NCI-H510A (cell line): Measurements from ENCODE around the gene SKA1.
"Not testable (repeated sequence)": the region's sequence is repeated elsewhere in the genome, so short reads cannot be mapped to it uniquely, and the experiment has no call there.

Source experiments
- DNase-seq: peaks from one replicate; lab custom pipeline; 2025; lab: John Stamatoyannopoulos, UW

SKA1 gene

DNA sequence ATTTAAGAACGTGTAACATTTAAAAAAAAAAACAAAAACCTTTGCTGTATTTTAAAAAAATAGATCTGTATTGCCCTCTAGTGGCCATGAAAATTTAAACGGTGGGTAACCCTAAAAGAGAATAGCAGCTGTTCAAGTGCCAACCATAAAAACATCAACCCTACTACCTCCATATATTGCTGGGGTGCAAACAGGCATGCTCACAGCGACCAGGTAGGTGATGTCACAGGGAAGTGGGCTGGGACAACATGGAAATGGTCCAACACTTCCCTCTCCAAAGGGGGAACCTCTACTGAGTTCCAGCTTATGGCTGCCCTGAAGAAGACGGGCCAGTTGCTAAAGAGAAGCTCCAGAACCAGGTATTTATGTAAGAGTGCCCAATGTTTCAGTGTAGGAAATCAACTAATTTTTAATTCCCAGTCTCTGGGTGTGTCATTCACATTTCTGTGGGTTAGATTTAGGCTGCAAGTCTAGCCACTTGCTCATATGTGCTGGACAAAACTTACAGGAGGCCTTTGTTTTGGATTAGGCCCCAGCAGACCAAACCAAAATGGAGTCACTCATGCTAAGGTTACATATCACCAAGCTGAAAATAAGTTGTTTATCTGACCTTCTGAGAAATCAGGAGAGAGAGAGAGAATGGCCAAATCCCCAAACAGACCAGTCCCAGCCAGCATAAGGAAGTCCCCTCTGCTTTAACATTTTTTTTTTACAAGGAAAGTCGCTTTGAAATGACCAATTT lies 54.5 kb downstream of the SKA1 start:
- DNase-seq, result no peak

GRCh38 chr18:50432915-50433314 lies 58.1 kb downstream of the SKA1 start:
- no peak for DNase-seq

GRCh38 chr18:50436742-50437141 lies 61.9 kb downstream of the SKA1 start:
- DNase-seq, result not testable (repeated sequence)

DNA sequence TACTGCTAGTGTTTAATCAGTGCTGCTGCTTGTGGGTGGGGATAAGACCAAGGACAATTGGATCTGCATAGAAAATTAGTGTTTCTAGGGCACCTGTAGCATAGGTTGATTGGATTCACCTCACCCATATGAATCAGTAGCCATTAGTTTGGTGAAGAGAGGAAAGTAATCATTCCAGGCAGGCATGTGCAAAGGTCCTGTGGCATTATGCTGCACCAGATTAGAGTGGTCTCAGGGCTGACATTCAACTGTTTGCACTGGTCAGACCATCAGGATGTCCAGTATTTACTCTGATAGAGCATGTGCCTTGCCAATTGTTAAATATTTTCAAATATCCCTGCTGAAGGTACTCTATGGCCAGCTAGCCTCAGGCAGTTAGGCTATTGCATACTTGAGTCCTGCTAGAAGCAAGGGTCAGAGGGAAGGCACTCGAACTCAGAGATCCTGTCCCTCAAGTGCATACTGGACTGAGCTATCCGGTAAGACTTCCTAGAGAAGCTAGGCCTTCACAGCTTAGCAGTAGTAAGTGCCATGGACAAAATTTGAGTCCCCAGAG lies 64.7 kb downstream of the SKA1 start:
- DNase-seq, result no peak

GRCh38 chr18:50441016-50441415 lies 66.2 kb downstream of the SKA1 start:
- no peak for DNase-seq

DNA sequence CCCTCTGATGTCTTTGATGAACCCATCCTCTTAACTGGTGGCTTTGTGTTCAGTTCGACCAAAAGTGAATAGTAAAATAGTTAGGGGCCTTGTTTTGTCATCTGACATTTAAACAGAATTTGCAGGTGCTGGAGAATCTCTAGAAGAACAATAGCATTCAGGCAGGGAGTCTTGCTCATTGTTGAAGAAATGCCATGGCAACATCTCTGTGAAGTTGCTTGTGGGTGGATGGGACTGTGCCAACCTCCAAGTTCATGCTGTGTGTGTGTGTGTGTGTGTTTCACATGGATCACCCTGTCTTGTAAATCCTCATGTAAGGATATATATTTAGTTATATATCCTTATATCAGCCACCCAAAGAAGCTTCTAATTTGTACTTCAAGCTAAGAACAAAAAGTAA lies 66.7 kb downstream of the SKA1 start:
- no peak for DNase-seq
